DND-41 (cell line): ENCODE data around the gene PIGH.

Source experiments
- ATAC-seq: fragments of 200-7000 bp; cut with Tn5 transposase; 3 replicates; pipeline ENCODE4 v1.9.1; 2021; ENCODE audit warnings: low read depth; ENCODE audit not compliant: insufficient read depth
- DNase-seq: peaks from one replicate; pipeline ENCODE4 v3.0.0-alpha.2; 2020
- H2AFZ ChIP-seq: 2 replicates; pipeline ENCODE4 v1.6.0; 2012; ENCODE audit warnings: low read depth, low read length
- H3K27ac ChIP-seq: 2 replicates; pipeline ENCODE4 v1.5.1; 2012; ENCODE audit warnings: low read length, inconsistent platforms
- H3K27me3 ChIP-seq: fragments of 200-600 bp; sonication (generic); 2 replicates; pipeline ENCODE4 v1.6.0; 2012; ENCODE audit warnings: low read length, mild to moderate bottlenecking, inconsistent platforms; ENCODE audit not compliant: insufficient read depth, poor library complexity
- H3K36me3 ChIP-seq: 2 replicates; pipeline ENCODE4 v1.5.1; 2012; ENCODE audit warnings: low read length, inconsistent platforms; ENCODE audit not compliant: insufficient read depth
- H3K4me1 ChIP-seq: 2 replicates; pipeline ENCODE4 v1.5.1; 2012; ENCODE audit warnings: mild to moderate bottlenecking, low read length; ENCODE audit not compliant: insufficient read depth
- H3K4me2 ChIP-seq: 2 replicates; pipeline ENCODE4 v1.6.0; 2012; ENCODE audit warnings: mild to moderate bottlenecking, moderate library complexity, low read length, inconsistent platforms; ENCODE audit not compliant: insufficient read depth
- H3K4me3 ChIP-seq, 2 experiments: fragments of 200-600 bp in 1 of 2; shearing (Covaris generic) in 1 of 2; 2 replicates each; pipeline ENCODE4 v1.5.1; 2012 to 2016; ENCODE audit warnings: inconsistent platforms in 2 of 2, low read length in 2 of 2, mild to moderate bottlenecking in 2 of 2, low read depth in 1 of 2, moderate library complexity in 1 of 2
- H3K79me2 ChIP-seq: 2 replicates; pipeline ENCODE4 v1.6.0; 2012; ENCODE audit warnings: low read length, inconsistent platforms; ENCODE audit not compliant: insufficient read depth
- H3K9ac ChIP-seq: 2 replicates; pipeline ENCODE4 v1.6.0; 2012; ENCODE audit warnings: low read depth, mild to moderate bottlenecking, inconsistent platforms, low read length, moderate library complexity
- H3K9me3 ChIP-seq: 2 replicates; pipeline ENCODE4 v1.5.1; 2012; ENCODE audit warnings: low read length, moderate library complexity, mild to moderate bottlenecking, inconsistent platforms; ENCODE audit not compliant: insufficient read depth, severe bottlenecking
- H4K20me1 ChIP-seq: 2 replicates; pipeline ENCODE4 v1.6.0; 2012; ENCODE audit warnings: low read length; ENCODE audit not compliant: insufficient read depth
- CTCF ChIP-seq: IDR thresholded peaks from 2 replicates; pipeline ENCODE4 v1.5.1; 2012; ENCODE audit warnings: borderline replicate concordance, low read length, moderate library complexity, mild to moderate bottlenecking; ENCODE audit not compliant: poor library complexity, severe bottlenecking; ENCODE audit errors: extremely low read depth
- EZH2 ChIP-seq: IDR thresholded peaks from 3 replicates; pipeline ENCODE4 v1.6.1; 2012; ENCODE audit warnings: borderline replicate concordance, low read depth, mild to moderate bottlenecking, moderate library complexity, low read length, inconsistent platforms; ENCODE audit not compliant: severe bottlenecking

The PIGH gene

GRCh38 chr14:67575684-67576083 is 24.4 kb downstream of the PIGH start:
- H3K27ac ChIP-seq = no peak overlapping the region
- no peaks in the 10 kb centered on the region for H3K27me3 ChIP-seq
- ATAC-seq (no peak), DNase-seq (no peak)
- no peak overlapping the region for H3K4me3 ChIP-seq
- no peak overlapping the region for H3K9ac ChIP-seq
- no peaks in the 10 kb centered on the region for H3K79me2 ChIP-seq
- no peaks in the 10 kb centered on the region for H4K20me1 ChIP-seq
- no peaks in the 10 kb centered on the region for H3K4me1 ChIP-seq
- TF ChIP-seq CTCF (no peak), EZH2 (no peak)
- H3K36me3 ChIP-seq = no peaks in the 10 kb centered on the region
- no peak overlapping the region for H3K4me2 ChIP-seq
- no peak overlapping the region for H2AFZ ChIP-seq
- H3K9me3 ChIP-seq = no peaks in the 10 kb centered on the region

- TF ChIP-seq CTCF (no peak), EZH2 (no peak)
- no peak overlapping the region for H3K4me3 ChIP-seq
- H3K79me2 ChIP-seq = no peaks in the 10 kb centered on the region
- H3K4me1 ChIP-seq = no peaks in the 10 kb centered on the region
- no peaks in the 10 kb centered on the region for H3K36me3 ChIP-seq
- H2AFZ ChIP-seq = no peak overlapping the region
- no peaks in the 10 kb centered on the region; the same call in 1 of the 2 replicates for H4K20me1 ChIP-seq
- no peak overlapping the region for H3K4me2 ChIP-seq
- H3K27me3 ChIP-seq = no peaks in the 10 kb centered on the region
- no peak for DNase-seq
- no peak overlapping the region for H3K27ac ChIP-seq
- ATAC-seq = no peak
- H3K9me3 ChIP-seq = no peaks in the 10 kb centered on the region
- H3K9ac ChIP-seq = no peak overlapping the region
These were observed 25.3 kb downstream of the PIGH start for GRCh38 chr14:67574806-67575205.

DNA sequence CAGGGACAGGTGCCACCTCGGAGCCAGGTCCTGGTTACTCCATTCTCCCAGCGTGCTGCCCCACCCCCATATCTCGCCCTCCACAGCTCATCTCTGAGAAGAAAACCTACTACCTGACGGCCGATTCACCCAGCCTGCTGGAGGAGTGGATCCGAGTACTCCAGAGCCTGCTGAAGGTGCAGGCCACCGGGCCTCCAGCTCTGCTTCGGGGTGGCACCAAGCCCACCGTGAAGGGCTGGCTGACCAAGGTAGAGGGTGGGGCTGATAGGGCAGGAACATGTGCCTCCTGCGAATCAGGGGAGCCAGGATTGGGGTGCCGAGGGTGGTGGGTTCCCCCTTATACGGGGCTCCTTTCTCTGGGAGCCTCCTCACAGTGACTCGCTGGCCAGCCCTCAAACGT is 25.9 kb downstream of the PIGH start:
- ATAC-seq (no peak), DNase-seq (no peak)
- no peak for TF ChIP-seq CTCF
- no peak for TF ChIP-seq EZH2
- no peak overlapping the region for H2AFZ ChIP-seq
- H3K4me2 ChIP-seq = no peak overlapping the region
- no peak overlapping the region for H3K27ac ChIP-seq
- H3K4me1 ChIP-seq = no peaks in the 10 kb centered on the region
- H4K20me1 ChIP-seq = no peaks in the 10 kb centered on the region; the same call in 1 of the 2 replicates
- no peak overlapping the region for H3K4me3 ChIP-seq
- no peak overlapping the region for H3K9ac ChIP-seq
- no peaks in the 10 kb centered on the region for H3K9me3 ChIP-seq
- no peaks in the 10 kb centered on the region for H3K79me2 ChIP-seq
- no peaks in the 10 kb centered on the region for H3K27me3 ChIP-seq
- no peaks in the 10 kb centered on the region for H3K36me3 ChIP-seq

DNA sequence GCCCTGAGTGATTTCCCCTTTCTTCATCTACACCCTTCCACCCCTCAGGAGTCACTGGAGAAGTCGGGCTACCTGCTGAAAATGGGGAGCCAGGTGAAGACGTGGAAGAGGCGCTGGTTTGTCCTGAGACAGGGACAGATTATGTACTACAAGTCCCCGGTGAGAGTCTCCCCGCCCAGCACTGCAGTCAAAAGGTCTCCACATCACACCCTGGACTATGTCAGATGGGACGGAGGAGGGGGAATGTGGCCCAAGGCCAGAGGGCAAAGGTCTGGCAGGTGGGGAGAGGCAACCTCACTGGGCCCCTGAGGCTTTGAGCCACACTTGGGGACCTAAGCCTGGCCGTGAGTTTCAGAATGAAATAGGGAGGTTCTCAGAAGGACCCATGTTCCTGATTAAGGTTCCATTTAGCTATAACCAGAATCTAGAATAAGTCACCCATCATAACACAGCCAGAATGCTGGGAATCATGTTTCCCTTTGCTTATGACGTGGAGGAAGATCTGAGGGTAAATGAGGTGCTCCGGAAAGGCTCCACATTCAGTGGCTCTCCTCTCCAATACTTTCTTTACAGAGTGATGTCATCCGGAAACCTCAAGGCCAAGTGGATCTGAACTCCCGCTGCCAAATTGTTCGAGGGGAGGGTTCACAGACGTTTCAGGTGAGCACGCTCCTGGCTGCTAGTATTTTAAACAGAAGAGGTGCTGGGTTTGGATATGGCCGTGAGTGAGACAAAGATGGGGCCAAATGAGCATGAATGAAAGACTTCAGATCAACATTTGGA is 26.6 kb downstream of the PIGH start:
- Histone ChIP-seq H4K20me1 (no peaks in the 10 kb centered on the region; the same call in 1 of the 2 replicates), H3K4me2 (no peak overlapping the region), H3K36me3 (no peaks in the 10 kb centered on the region), H3K4me1 (no peaks in the 10 kb centered on the region), H3K27ac (no peak overlapping the region), H3K27me3 (no peaks in the 10 kb centered on the region), H3K9me3 (no peaks in the 10 kb centered on the region), H2AFZ (no peak overlapping the region), H3K4me3 (no peak overlapping the region), H3K79me2 (no peaks in the 10 kb centered on the region), H3K9ac (no peak overlapping the region)
- ATAC-seq = no peak
- TF ChIP-seq EZH2 (no peak), CTCF (no peak)
- DNase-seq = no peak
